T follicular helper cell (primary cell): ENCODE results near the gene FIGLA.

Experiments
- DNase-seq: peaks from one replicate; pipeline ENCODE4 v3.0.0-alpha.2; 2020; ENCODE audit warnings: low read depth

FIGLA gene

DNA sequence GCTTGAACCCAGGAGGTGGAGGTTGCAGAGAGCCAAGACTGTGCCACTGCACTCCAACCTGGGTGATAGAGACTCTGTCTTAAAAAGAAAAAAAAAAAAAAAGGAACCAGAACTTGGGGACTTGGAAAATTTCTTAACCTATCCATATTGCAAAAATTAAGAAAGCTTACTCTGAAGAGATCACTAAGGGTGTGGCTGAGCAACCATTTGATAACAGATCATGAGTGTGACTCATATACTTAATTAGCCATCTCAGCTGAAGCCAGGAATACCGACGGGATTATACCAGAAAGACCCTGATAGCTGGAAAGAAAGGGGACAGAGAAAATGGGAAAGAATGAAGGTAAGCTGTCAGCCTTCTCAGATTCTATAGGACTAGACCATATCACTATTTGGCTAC, 15.3 kb downstream of the FIGLA start:
- no peak for DNase-seq

DNA sequence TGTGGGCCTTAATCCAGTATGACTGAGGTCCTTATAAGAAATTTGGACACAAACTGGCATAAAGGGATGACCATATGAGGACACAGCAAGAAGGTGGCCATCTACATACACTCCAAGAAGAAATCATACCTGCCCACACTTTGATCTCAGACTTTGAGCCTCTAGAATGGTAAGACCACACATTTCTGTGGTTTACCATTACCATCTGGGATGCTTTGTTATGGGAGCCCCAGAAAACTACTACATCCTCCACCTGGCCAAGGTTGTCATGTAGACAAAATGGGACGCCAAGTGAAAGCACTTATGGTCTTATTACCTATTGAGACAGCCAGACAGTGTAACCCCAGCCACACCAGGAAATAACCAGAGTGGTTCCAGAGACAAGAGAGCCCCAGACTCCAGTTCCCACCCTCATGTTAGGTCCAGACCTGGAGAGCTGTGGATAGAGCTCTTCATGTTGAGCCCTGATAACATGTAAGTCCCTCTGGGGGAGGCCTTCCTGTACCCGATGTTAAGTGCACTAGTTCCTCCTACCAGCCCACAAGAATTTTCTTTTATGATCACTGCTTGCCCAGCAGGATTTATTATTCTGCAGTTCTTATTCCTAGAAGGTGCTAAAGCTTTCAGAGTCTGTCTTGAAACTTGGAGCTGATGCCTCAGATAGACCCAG, 17.8 kb downstream of the FIGLA start:
- no peak for DNase-seq

DNA sequence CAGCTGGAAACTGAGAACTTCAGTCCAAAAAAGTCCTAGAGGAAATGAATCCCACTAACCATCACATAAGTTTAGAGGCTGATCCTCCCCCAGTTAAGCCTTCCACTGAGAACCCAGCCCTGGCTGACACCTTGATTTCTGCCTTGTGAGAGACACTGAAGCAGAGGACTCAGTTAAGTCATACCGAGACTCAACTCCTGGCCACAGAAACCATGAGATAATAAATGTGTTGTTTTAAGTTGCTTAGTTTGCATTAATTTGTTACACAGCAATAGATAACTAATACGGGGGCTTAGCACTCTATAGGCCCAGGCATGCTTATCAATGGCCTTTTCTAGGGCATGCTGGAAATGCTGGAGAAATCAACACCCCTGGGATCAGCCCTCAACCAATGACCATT, 19.0 kb downstream of the FIGLA start:
- no peak for DNase-seq

DNA sequence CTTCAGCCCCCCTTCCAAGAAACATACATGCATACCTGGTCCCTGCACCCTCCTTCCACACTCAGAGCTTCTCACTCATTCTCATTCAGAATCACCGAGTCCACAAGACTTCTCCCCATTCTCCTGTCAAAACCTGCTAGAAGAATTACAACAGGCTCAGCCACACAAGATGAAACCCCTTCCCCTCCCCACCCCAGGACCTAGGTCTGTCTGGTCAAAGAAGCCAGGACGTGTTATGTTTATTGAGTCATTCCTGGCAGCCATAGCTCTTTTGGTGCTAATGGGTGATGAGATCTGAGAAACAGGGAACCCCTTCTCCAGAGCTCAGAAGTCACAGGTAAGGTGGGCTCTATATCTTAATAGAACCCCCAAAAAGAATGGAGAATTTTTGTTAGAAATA, 21.0 kb downstream of the FIGLA start:
- no peak for DNase-seq

DNA sequence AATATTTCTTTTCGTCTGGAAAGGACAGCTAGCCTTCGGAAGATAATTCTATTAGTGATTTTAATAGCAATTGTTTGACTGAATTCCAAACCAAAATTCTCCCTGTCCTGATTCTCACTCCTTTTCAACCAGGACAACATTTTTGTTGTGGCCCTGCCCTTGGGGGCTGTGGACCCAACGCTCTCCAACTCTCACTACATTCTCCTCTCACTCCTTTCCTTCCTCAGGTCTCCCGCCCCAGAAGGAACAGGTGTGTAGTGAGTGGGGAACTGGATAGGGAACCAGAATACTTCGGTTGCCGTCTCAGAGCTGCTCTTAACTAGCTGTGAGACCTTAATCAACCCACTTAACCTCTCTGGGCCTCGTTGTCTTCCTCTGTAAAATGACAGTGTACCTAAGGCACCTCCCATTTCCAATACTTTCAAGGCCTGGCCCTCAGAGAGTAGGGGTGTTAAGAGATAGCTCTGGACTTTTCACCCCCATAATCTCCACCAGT, 21.8 kb downstream of the FIGLA start:
- DNase-seq = no peak

DNA sequence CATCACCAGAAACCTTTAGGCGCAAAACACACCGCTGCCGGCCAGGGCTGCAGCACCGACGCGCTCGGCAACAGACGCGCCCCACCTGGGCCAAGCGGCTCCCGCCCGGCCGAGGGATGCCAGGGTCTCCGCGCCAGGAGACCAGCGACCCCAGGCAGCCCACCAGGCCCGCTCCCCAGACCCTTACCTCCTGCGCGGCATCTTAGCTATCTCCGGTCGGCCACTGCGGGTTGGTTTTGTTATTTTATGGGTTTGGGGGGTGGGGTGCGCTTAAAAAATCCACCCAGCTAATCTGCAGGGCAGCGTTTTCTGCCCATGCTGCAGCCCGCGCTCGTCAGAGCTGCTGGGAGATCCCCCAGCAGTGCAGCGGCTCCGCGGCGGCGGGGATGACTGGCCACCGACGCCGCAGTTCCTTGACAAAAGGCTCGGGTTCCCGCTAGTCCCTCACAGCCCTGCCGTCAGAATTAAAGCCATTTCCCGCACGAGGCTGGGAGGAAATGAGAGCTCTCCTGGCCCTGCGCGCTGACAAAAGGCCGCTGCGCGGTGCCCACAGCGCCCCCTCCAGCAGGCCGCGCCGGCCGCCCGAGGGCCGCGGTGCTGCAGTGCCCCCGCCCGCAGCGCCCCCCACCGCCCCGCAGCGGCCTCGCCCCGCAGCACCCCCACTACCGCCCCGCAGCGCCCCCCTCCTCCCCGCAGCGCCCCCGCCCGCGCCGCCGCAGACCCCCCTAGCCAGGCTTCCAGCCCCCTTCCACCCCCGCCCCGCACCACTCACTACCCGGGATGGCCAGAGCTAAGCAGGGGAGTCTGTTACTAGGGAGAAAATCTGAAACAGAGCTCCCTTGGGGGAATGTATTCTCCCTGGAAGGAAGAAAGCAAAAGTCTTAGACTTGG, 22.5 kb downstream of the FIGLA start, which contains the start of gene ADD2:
ADD2 (minus strand) TSS at position 502 of the 891 bp plus-strand sequence. CDS start 61,792 bp downstream, outside the sequence.
- DNase-seq = no peak

DNA sequence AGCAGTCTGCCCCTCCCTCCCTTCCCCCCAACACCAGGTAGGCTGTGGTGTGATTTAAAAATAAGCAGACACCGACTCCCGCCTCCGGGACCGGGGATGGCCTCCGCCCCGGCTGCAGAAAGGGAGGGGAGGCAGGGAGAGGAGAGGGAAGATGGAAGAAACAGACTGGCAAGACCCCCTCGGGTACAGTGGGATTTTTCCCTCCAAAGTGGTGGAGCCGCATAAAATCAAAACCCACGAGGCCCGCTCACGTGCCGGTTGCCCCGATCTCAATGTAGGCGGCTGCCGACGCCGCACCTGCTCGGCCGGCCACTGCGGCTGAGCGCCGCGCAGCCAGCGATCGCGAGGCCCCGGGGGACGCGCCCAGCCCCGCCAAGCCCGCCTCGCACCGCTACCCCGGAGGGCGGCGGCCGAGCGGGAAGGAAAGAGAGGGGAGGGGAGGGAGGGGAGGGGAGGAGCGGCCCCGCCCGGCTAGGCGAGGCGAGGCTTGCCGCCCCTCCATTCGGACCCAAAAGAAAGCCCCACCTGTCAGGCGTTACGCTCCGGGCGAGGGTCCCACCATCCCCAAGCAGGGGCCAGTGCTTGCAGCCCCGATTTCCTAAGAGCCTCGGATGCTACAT, 23.3 kb downstream of the FIGLA start:
- DNase-seq = no peak

DNA sequence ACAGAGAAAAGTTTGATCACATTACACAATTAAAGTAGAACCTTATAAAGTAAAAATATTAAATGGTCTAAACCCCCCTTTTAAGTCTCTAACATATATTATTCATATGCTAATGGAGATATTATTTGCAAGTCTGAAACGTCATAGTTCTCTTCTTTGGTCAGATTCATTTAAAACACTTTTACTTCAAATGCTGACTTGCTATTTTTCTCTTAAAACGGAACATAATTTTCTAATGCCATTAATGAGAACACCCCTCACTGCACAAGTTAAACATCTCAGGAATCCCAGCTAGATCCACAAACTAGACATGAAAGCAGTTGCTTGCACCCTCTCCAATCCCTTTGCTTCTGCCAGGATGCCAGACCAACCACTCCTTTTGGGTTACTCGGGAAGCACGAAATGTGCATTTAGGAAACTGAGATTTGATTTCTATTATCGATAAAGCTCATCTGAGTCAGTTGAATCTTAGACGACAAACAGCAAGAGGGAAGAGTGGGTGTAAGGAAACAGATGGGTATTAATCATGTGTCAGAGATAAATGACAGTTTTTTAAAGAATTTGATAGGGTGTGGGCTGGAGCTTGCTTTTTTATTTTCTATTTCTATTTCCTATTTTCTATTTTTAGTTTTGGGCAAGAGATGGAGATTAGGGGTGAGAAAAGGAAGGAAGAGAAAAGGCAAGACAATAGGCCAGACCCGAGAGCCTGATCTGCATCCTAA, 23.9 kb downstream of the FIGLA start:
- DNase-seq = no peak

DNA sequence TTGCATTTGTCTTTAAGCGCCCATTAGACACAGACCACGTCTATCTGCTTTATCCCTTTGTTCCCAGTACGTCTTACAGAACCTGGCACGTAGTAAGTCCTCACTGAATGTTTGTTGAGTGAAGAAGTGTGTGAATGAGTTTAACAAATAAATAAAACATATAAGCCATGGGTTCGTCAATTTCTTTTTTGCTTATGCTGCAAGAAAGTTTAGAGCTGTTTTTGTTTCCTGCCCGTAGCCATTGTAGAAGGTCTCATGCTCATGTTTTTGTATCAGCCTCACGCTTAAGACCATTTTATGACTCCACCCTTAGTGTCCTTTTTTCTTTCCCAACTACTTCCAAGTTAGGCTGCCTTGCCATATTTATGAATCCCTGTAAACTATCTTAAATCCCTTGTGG, 24.9 kb downstream of the FIGLA start:
- DNase-seq = no peak

DNA sequence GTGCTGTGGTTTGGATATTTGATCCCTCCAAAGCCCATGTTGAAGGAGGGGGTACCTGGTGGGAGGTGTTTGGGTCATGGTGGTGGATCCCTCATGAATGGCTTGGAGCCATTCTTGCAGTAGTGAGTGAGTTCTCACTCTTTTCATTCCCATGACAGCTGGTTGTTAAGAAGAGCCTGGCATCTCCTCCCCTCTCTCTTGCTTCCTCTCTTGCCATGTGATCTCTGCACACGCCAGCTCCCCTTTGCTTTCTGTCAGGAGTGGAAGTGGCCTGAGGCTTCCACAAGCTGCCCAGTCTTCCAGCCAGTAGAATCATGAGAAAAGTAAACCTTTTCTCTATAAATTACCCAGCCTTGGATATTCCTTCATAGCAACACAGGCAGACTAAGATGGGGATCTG, 31.0 kb downstream of the FIGLA start:
- no peak for DNase-seq

DNA sequence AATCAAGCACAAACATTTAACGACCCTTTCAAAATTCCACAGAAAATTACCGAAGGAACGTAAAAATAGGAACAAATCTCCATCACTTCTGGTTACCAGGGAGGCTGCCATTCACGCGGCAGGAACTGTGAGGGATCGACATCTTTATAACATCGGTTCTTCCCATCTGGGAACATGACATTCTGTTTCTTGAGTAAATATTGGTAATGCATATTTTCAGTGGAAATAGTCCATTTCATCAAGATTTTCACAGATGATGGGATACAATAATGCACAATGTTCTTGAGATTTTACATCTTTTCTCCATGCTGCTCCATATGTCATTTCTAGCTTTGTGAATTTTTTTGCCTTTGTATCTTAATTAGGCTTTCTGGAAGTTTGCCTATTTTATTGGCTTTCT, 32.5 kb downstream of the FIGLA start:
- no peak for DNase-seq

DNA sequence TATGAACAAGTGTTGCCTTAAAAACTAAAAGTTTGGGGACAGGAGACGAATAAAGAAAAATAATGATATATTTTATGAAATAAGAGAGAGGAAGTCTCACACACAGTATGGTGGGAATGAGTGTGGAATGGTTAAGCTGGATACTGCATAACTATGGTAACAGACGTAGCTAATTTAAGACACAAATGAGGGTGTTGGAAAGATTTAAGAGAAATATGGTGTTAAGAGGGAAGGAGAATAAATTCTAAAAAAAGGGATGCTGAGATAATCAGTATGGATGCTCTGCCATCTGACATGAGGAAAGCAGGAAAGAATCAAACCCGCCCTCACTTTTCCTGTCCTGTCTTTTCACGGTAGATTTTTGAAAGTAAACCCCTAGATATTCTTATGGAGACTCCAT, 33.1 kb downstream of the FIGLA start:
- no peak for DNase-seq

DNA sequence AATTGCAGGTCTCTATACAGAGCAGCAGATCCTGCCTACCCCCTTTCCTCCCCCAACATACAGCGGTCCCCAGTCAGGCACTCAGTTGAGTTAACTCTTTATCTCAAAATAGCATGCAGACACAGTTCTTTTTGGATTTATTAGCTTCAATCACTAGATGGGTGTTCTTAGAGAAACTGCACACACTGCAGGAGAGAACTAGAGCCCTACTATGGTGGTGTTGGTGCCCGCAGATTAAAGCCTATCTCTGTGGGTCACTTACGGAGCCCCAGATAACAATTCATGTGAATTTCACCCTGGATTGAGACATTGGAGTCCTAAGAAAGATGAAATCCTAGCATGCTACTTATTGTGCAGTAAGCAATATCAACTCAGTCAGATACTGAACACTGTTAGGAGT, 34.3 kb downstream of the FIGLA start:
- DNase-seq = no peak

DNA sequence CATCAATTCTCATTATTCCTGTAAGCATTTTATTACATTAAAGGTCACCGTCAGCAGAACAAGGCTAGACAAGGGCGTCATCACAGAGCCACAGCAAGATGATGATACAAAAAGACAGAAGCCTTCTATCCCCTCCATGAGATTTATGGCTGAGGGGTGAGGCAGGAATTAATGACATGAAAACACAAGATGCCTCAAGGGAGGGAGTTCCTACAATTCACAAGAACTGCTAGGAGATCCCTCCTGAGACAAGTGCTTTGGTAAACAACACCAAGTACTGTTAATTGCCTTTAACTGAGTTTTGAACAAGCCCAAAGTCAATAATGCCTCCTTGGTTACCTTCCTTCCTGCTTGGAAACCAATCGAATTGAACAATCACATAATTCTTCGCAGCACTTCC, 36.5 kb downstream of the FIGLA start:
- no peak for DNase-seq

DNA sequence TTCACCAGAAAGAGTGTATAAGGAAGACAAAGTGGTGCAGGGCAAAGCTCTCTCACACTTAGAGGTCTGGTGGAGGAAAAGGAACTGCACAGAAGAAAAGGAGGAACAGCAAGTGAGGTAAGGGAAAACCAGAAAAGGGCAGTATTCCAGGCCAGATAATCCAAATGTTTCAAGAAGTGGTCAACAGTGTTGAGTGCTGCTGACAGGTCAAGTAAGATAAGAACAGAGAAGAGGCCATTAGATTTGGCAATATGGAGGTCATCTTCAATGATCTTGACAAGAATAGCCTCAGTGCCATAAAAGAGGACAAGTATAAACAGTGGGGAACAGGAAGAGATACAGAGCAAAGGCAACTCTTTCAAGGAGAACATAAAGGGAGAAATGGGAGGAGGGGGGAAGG, 37.4 kb downstream of the FIGLA start:
- DNase-seq = no peak

DNA sequence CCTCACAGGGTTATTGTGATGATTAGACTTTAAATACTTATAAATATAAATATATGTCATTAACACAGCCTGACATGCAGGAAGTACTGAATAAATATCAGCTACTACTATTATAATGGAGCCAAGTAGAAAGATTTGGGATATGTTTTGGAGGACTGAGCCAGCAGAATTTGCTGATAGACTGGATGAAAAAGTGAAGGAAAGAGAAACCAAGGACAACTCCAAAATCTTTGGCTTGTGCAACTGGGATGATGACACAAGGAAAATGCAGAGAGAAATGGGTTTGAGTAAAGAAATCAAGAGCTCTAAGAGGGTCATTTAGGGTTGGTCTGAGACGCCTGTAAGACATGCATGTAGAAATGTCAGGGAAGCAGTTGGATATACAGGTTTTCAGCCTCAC, 38.0 kb downstream of the FIGLA start:
- no peak for DNase-seq

DNA sequence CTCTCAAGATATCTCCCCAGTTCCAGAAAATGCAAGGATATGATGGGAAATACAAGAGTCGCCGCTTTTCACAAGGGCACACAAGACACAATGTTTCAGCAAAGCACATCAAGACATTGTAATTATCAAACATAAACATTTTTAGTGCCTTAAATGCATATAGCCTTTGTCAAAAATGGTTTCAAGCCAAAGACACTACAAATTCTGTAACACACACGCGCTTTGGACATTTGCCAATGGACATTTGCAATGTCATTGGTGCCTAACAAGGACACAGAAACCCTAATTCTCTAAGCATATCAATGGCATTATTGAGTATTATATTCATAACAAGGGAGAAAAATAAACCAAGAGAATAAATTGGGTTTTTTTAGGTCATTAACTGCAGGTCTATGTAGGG, 38.6 kb downstream of the FIGLA start:
- no peak for DNase-seq

DNA sequence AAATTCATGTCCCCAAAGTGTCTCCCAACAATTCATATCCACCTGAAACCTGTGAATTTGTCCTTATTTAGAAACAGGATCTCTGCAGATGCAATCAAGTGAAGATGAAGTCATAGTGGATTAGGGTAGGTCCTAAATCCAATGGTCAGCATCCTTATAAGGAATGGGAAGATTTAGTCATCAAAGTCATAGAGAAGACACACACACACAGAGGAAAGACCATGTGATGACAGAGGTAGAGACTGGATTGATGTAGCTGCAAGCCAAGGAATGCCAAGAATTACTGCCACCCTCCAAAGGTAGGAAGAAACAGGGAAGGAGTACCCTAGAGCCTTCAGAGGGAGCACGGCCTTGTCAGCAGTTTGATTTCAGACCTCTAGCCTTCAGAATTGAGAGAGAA, 40.1 kb downstream of the FIGLA start:
- no peak for DNase-seq

DNA sequence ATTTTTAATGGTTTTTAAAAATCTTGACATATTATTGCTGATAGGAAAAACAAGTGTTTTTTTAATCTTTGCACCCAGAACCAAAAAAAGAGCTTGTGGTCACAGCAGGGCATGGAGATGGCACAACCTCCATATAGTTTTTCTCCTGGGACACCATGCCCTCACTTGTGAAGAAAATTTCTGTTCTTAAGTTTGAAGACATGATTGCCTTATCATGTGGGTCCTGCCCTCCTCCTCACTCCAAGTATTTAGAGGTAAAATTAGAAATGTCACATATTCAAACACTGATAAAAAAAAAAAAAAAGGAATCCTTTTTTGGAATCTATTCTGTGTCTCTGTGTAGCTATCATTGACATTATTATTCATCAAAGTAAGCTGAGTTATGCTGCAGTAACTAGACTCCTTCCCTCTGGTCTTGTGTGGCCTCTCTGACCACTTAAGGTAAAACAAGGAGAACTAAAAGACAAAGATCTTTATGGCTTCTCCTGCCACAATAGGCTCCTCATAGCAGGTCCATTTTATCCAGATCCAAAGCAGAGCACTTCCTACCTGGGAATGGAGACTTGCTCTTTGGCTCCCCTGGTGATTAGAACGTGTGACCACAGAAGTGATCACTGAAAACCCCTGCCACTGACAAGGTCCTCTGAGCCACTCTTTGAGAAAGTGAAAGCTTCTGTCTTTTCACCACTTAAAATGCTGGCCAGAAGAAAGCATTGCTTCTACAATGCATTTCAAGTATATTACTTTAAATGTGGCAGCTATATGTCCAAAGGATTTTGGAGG, 42.2 kb downstream of the FIGLA start:
- no peak for DNase-seq

DNA sequence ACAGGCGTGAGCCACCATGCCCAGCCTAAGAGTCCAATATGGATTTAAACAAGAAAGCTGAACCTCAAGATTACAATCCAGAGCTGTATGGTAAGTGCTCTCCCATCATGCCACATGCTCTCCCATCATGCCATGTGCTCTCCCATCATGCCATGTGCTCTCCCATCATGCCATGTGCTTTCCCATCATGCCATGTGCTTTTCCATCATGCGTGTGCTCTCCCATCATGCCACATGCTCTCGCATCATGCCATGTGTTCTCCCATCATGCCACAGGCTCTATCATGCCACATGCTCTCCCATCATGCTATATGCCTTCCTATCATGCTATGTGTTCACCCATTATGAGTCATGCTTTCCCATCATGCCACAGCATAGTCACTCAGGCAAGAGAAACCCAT, 43.2 kb downstream of the FIGLA start:
- no peak for DNase-seq
